GM12864 (cell line): ENCODE results near the gene KREMEN1.

Source experiments
- DNase-seq: peaks from one replicate; pipeline ENCODE4 v3.0.0-alpha.2; 2011; ENCODE audit warnings: low read depth
- H3K4me3 ChIP-seq: 2 replicates; pipeline ENCODE4 v1.5.1; 2011; ENCODE audit warnings: mild to moderate bottlenecking, low read depth, low read length, control low read depth
- CTCF ChIP-seq: IDR thresholded peaks from 2 replicates; pipeline ENCODE4 v1.5.1; 2011; ENCODE audit warnings: low read depth, mild to moderate bottlenecking, moderate library complexity, low read length, control low read depth, inconsistent platforms; ENCODE audit errors: missing control alignments

KREMEN1 gene

GRCh38 chr22:29087012-29087411, 14.2 kb downstream of the KREMEN1 start:
- H3K4me3 ChIP-seq, result no peak overlapping the region
- no peak for TF ChIP-seq CTCF
- DNase-seq, result no peak

GRCh38 chr22:29088809-29089208, 16.0 kb downstream of the KREMEN1 start:
- no peak for DNase-seq
- no peak overlapping the region for H3K4me3 ChIP-seq
- TF ChIP-seq CTCF, result no peak

GRCh38 chr22:29089507-29089906, 16.7 kb downstream of the KREMEN1 start:
- TF ChIP-seq CTCF, result no peak
- H3K4me3 ChIP-seq, result no peak overlapping the region
- no peak for DNase-seq

GRCh38 chr22:29090039-29090438, 17.2 kb downstream of the KREMEN1 start:
- no peak for TF ChIP-seq CTCF

GRCh38 chr22:29092243-29092642, 19.4 kb downstream of the KREMEN1 start:
- TF ChIP-seq CTCF, result no peak
- H3K4me3 ChIP-seq, result no peak overlapping the region
- DNase-seq, result no peak

More at GRCh38 chr22:29090039-29090438, 17.2 kb downstream of the KREMEN1 start:
- no peak overlapping the region for H3K4me3 ChIP-seq
- DNase-seq, result no peak

GRCh38 chr22:29093030-29093429, 20.2 kb downstream of the KREMEN1 start:
- no peak for DNase-seq
- TF ChIP-seq CTCF, result no peak
- no peak overlapping the region for H3K4me3 ChIP-seq

GRCh38 chr22:29093501-29094300, 20.9 kb downstream of the KREMEN1 start:
- no peak for TF ChIP-seq CTCF
- no peak for DNase-seq

More at GRCh38 chr22:29093501-29094300, 20.9 kb downstream of the KREMEN1 start:
- H3K4me3 ChIP-seq, result no peak overlapping the region
